Measurements from ENCODE around the gene GSTO1. TPM values are rescaled to one million over a fixed set of nuclear protein-coding genes. Genes with fewer than 3 reads are reported as not detected.

Gene GSTO1
- total RNA-seq, 1 experiment from 2014 or later = 134 TPM

DNA sequence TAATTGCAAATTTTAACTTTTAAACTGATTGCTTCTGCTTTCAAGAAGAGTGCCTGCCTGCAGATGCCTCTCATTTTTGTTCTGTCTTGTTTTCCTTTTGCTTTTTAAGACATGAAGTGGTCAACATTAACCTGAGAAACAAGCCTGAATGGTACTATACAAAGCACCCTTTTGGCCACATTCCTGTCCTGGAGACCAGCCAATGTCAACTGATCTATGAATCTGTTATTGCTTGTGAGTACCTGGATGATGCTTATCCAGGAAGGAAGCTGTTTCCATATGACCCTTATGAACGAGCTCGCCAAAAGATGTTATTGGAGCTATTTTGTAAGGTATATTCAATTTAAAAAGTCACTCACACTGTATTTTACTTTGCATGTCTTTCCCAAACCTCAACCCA is 23.1 kb downstream of the GSTO1 start:
- Histone ChIP-seq H3K4me3 (ENCODE audit: low read depth in 2 of 2, low read length in 2 of 2) (no peak overlapping the region), H3K9me3 (ENCODE audit: control insufficient read depth, insufficient read depth, low read depth, low read length) (no peaks in the 10 kb centered on the region), H3K27ac (ENCODE audit: low read length) (no peak overlapping the region), H3K27me3 (ENCODE audit: control insufficient read depth, insufficient read depth, low read length) (no peaks in the 10 kb centered on the region), H3K4me1 (ENCODE audit: control insufficient read depth, insufficient read depth, low read length) (peaks cover 9% of the 10 kb centered on the region), H3K36me3 (ENCODE audit: control insufficient read depth, insufficient read depth, low read length) (no peaks in the 10 kb centered on the region; the same call in 1 of the 2 replicates)
- DNase-seq (ENCODE audit: low read depth, low spot score) = no peak
- BruUV-seq (replicated peaks) = no TSS peak
- POLR2A ChIA-PET = no interaction called here
- in situ Hi-C loops (cut with HindIII; ENCODE audit: low pct_unique_long_range_greater_than_20kb, low sequenced_read_pairs) = no loop called here
- TF ChIP-seq POLR2AphosphoS5 (IDR thresholded peaks at IDR 0.05; ENCODE audit: low read depth, low read length) = no peak
- TF ChIP-seq, protein P1, sequence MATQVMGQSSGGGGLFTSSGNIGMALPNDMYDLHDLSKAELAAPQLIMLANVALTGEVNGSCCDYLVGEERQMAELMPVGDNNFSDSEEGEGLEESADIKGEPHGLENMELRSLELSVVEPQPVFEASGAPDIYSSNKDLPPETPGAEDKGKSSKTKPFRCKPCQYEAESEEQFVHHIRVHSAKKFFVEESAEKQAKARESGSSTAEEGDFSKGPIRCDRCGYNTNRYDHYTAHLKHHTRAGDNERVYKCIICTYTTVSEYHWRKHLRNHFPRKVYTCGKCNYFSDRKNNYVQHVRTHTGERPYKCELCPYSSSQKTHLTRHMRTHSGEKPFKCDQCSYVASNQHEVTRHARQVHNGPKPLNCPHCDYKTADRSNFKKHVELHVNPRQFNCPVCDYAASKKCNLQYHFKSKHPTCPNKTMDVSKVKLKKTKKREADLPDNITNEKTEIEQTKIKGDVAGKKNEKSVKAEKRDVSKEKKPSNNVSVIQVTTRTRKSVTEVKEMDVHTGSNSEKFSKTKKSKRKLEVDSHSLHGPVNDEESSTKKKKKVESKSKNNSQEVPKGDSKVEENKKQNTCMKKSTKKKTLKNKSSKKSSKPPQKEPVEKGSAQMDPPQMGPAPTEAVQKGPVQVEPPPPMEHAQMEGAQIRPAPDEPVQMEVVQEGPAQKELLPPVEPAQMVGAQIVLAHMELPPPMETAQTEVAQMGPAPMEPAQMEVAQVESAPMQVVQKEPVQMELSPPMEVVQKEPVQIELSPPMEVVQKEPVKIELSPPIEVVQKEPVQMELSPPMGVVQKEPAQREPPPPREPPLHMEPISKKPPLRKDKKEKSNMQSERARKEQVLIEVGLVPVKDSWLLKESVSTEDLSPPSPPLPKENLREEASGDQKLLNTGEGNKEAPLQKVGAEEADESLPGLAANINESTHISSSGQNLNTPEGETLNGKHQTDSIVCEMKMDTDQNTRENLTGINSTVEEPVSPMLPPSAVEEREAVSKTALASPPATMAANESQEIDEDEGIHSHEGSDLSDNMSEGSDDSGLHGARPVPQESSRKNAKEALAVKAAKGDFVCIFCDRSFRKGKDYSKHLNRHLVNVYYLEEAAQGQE (IDR thresholded peaks at IDR 0.05; ENCODE audit: insufficient read depth in 1 of 2, low read depth in 2 of 2, low read length in 1 of 2) = no peak
- TF ChIP-seq SIN3A (IDR thresholded peaks at IDR 0.05; ENCODE audit: borderline replicate concordance, insufficient read depth, low read depth, low read length) = no peak
- TF ChIP-seq, protein P2, sequence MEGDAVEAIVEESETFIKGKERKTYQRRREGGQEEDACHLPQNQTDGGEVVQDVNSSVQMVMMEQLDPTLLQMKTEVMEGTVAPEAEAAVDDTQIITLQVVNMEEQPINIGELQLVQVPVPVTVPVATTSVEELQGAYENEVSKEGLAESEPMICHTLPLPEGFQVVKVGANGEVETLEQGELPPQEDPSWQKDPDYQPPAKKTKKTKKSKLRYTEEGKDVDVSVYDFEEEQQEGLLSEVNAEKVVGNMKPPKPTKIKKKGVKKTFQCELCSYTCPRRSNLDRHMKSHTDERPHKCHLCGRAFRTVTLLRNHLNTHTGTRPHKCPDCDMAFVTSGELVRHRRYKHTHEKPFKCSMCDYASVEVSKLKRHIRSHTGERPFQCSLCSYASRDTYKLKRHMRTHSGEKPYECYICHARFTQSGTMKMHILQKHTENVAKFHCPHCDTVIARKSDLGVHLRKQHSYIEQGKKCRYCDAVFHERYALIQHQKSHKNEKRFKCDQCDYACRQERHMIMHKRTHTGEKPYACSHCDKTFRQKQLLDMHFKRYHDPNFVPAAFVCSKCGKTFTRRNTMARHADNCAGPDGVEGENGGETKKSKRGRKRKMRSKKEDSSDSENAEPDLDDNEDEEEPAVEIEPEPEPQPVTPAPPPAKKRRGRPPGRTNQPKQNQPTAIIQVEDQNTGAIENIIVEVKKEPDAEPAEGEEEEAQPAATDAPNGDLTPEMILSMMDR (IDR thresholded peaks at IDR 0.05) = no peak
- intact Hi-C loops (cut with micrococcal nuclease; ENCODE audit: unreplicated experiment) = no loop called here
- ATAC-seq = no peak
- CTCF ChIA-PET = no interaction called here

DNA sequence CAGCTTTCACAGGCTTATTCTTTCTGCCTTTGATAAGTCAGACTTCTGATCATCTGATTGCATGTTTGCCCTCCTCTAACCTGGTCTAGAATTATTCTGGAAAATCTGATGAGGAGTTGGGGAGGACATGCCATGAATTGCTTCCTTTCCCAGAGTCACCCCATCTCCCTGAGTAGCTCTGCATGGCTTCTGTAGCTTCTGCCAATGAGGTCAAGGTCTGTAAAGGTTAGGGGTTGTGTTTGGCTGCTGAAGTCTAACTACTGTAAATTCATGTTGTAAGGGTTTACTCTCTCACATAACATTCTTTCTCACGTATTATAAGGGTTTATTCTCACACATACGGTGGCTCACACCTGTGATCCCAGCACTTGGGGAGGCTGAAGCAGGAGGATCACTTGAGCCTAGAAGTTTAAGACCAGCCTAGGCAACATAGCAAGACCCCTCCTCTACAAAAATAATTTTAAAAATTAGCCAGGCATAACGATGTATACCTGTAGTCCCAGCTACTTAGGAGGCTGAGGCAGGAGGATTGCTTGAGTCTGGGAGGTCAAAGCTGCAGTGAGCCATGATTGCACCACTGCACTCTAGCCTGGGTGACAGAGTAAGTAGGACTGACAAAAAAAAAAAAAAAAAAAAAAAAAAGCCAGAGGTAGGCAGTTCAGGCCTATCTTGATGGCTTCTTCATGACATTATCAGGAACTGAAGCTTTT is 25.0 kb downstream of the GSTO1 start:
- intact Hi-C loops (cut with micrococcal nuclease; ENCODE audit: unreplicated experiment) (no loop called here), in situ Hi-C loops (cut with HindIII; ENCODE audit: low pct_unique_long_range_greater_than_20kb, low sequenced_read_pairs) (no loop called here)
- ATAC-seq (no peak), DNase-seq (ENCODE audit: low read depth, low spot score) (no peak)
- Histone ChIP-seq H3K36me3 (ENCODE audit: control insufficient read depth, insufficient read depth, low read length) (no peaks in the 10 kb centered on the region; the same call in 1 of the 2 replicates), H3K9me3 (ENCODE audit: control insufficient read depth, insufficient read depth, low read depth, low read length) (no peaks in the 10 kb centered on the region), H3K4me3 (ENCODE audit: low read depth in 2 of 2, low read length in 2 of 2) (no peak overlapping the region), H3K27ac (ENCODE audit: low read length) (no peak overlapping the region), H3K4me1 (ENCODE audit: control insufficient read depth, insufficient read depth, low read length) (peaks cover 6% of the 10 kb centered on the region), H3K27me3 (ENCODE audit: control insufficient read depth, insufficient read depth, low read length) (no peaks in the 10 kb centered on the region)
- ChIA-PET CTCF (no interaction called here), POLR2A (interaction anchor here (0.5 kb wide), 1 partner anchor 24 kb away, joined by 3 read pairs; no protein-coding TSS in a partner anchor)
- TF ChIP-seq, protein P2 (IDR thresholded peaks at IDR 0.05) = no peak
- TF ChIP-seq SIN3A (IDR thresholded peaks at IDR 0.05; ENCODE audit: borderline replicate concordance, insufficient read depth, low read depth, low read length) = no peak
- no TSS peak for BruUV-seq (replicated peaks)

Measured in Panc1 (cell line).